Kidney capillary endothelial cell (primary cell): Measurements from ENCODE around the gene ABI3.
"Not testable (repeated sequence)": the region's sequence is repeated elsewhere in the genome, so short reads cannot be mapped to it uniquely, and the experiment has no call there.

Experiments used
- DNase-seq: peaks from one replicate; pipeline ENCODE4 v3.0.0-alpha.2; 2018; ENCODE audit warnings: low spot score

Gene ABI3

DNA sequence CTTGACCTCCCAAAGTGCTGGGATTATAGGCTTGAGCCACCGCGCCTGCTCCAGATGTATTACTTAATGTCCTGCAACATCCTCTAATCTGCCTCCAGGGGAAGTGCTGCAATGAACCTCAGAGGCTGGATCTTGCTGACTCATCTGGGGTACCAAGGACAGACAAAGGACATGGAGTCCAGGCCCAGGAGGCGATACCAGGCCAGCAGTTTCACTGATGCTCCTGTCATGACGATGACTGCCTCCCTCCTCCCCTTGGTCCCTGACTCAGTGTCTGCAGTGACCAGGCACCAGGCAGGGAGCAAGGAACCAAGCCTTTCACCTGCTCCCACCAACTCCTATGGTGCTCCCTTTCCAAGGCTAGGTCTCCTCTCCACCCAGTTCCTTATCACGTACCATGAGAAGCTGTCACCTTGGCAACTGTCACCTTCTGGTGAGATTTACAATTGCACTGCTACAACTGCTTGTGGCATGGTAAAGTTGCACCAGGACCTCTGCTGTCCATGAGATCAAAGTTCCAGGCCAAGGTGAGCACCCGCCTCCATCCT is 41.7 kb downstream of the ABI3 start:
- no peak for DNase-seq

DNA sequence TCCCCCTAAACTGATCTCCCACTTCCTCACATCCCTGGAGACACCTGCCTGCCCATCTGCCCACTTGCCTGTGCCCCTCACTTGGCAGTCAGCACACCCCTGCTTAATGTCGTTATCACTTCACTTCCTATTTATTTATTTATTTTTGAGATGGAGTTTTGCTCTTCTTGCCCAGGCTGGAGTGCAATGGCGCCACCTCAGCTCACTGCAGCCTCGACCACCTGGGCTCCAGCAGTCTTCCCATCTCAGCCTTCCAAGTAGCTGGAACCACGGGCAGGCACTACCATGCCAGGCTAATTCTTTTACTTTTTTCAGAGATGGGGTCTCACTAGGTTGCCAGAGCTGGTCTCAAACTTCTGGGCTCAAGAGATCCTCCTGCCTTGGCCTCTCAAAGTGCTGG is 43.6 kb downstream of the ABI3 start:
- DNase-seq = no peak

DNA sequence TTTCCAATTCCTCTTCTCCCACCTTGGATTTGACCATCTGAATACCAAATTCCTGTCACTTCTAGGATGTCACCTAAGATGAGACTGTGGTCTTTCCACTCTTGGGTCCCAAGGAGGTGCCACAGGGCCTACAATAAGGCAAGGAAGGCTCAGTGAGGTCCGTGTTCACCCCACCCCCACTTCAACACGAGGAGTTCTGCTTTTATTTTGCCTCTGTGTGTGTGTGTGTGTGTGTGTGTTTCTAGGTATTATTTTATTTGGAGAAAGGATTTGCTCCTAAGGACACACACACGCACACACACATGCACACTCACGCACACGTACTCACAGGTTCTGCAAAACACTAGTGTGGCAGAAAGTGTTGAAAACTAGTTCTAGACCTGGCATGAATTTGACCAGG is 44.6 kb downstream of the ABI3 start:
- no peak for DNase-seq

DNA sequence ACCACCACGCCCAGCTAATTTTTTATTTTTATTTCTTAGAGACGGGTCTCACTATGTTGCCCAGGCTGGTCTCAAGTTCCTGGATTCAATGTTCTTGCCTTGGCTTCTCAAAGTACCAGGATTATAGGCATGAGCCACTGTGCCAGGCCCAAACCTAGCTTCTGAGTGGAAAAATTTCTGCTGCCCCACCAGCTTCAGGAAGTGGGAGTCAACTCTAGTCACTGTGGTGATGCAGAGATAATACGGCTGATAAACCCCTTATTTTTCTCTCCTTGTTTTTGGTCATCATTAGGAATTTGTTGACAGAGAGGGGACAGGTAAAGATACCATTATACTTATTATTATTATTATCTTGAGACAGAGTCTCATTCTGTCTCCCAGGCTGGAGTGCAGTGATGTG is 47.9 kb downstream of the ABI3 start:
- no peak for DNase-seq

DNA sequence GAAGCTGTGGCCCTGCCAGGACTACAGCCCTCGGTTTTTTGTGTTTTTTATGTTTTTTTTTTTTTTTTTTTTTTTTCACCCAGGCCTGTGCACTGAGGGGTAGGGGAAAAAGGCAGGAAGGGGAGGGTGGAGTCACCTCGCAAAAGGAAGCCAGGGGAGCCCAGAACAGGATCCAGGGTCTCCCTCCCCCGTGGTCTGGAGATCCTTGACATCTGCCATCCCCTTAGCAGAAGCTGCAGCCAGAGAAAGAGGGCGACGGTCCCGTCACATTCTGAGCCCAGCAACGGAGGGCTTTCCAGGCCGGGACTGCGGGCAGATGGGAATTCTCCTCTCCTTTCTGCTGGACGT is 49.1 kb downstream of the ABI3 start:
- no peak for DNase-seq

DNA sequence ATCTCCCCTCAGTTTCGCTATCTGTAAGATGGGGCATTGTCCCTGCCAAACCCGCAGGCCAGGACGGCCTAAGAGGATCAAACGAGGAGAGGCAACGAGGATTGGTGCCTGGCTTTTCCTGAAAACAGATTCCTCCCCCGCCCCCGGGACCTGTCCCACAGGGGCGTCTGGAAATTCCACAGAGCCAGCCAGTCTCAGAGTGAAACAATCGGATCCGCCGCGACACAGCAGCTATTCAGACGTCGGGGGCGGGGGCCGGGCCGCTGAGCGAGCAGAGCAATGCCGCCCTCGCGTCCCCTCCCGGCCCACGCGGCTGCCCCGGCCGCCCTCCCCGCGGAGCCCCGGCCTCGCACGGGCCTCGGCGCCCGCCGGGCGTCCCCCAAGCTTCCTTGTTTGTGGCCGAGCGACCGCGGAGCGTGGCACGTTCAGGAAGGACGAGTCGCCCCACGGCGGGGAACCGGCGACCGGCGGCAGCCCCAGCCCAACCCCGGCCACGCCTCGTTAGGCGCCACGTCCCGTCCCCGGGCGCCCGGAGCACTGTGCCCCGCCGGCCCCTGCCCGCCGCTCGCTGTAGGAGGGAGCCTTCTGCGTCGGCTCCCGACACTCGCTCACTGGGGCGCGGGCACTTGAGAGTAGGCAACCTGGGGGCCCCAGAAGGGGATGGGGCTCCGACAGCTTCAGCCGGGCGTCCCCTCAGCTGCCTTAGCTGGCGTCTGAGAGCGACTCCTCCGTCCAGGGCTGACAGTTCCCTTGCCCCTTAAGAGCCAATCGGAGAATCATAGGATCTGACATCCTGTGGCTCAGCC is 49.7 kb downstream of the ABI3 start:
- peak; percentile 81 for DNase-seq

DNA sequence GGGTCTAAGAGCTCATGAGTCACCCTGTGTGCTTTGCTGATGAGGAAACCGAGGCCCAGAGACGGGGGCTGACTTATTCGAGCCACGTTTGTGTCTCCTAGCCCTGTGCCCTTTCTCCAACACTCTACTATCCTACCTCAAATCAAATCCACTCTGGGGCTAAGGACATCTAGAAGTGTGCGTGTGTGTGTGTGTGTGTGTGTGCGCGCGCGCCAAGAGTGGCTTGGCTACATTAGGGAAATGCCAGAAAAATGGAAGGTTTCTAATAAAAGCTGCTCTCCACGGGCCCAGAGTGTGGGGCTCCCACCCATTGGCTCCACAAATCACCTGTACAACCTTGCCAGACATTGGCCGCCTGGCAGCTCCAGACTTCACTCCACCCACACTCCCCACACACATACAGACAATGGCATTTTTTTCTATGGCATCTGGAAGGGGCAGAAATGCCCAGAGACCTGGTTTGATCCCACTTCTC is 50.3 kb downstream of the ABI3 start:
- no peak for DNase-seq

DNA sequence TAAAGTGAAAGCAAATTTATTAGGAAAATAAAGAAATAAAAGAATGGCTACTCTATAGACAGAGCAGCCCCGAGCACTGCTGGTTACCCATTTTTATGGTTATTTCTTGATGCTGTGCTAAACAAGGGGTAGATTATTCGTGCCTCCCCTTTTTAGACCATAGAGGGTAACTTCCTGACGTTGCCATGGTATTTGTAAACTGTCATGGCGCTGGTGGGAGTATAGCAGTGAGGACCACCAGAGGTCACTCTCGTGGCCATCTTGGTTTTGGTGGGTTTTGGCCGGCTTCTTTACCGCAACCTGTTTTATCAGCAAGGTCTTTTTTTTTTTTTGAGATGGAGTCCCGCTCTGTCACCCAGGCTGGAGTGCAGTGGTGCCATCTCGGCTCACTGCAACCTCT is 51.0 kb downstream of the ABI3 start:
- DNase-seq = not testable (repeated sequence)

DNA sequence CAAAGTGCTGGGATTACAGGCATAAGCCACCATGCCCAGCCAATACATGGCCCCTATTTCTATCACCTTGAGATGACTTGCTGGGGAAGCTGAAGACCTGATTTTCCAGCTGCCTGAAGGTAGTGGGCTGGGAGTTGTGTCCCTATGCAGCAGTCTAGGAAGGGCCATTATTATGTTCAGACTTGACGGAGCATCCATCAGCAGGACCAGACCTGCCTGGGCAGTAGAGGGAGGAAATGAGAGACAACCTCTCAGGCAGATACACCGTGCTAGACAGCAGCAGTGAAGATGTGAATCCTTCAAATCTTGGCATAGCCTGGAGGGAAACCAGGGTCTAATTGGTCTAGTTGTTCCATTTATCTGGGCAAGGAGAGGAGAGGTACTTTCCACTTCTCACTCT is 55.7 kb downstream of the ABI3 start:
- no peak for DNase-seq

DNA sequence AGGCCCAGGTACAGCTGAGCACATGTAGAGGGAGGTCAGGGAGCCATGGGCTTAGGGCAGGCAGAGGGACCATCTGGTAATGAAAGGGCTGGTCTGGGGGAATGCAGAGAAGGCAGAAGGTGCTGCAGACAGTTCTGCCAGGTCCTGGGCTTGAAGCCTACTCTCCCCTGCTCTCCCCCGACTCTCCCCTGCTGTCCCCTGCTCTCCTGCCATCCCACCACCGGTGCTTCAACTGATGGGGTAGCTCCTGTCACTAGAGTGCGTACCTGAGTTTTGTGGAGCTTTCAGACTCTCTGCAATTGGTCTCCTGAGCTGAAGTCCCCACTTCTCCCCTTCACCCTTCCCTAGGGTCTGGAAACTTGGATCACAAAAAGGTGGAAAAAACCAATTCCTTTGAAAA is 57.4 kb downstream of the ABI3 start:
- no peak for DNase-seq

DNA sequence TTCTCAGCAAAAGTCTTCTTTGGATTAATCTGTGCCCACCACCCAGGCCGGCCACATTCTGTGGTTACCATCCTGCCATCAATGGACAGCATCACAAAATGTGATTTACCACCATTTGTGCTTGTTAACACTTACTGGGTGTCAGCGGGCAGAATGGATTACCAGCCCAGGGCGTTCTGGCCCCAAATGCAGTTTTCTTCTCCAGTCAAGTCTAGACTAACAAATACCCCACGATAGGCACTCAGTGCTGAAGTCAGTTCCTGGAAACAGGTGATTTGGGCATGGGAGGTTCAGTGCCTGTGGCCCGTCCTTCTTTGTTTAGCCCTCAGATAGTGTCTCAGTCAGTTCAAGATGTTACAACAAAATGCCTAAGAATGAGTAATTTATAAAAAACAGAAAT is 58.8 kb downstream of the ABI3 start:
- no peak for DNase-seq
